ENCODE results near the gene TUBE1. TPM values are rescaled to one million over a fixed set of nuclear protein-coding genes. Genes with fewer than 3 reads are reported as not detected.
A peak's percentile ranks its signal among the peaks of the same experiment; 100 is the strongest.
"Not testable (repeated sequence)": the region's sequence is repeated elsewhere in the genome, so short reads cannot be mapped to it uniquely, and the experiment has no call there.

The TUBE1 gene
- total and polyA plus RNA-seq, 8 donors: 7.6 to 17.7 (median 9.7) TPM

DNA sequence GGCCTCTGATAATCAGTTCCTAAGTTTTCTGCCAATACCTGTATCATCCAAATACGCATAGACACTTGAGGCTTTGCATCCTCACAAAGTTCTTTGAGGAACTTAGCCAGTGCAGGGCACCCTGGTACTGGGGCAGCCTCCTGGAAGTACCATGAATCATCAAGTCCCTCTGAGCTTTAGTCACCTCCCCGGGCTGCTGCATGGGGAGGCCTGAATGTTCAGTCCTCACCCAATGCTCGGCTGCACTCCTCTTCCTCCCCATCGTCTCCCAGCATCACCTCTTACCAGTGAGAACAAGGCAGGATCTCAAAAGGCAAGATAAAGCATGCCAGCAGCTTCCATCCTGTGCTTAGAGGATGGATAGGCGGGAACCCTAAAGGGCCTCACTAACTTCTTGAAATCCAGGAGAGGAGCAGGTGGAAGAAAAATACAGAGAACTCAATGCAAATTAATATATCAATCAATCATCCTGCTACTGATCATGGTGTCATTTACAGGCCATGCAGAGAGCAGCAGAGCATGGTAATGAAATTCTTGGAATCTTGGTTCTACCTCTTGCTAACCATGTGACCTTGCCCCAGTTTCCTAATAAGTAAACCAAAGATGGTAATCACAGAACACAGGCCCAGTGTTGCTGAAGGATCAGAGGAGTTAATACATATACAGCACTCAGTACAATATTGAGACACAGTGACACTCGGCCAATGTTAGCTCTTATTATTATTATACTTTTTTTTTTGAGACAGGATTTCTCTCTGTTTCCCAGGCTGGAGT, 38.1 kb downstream of the TUBE1 start:
- H3K27ac ChIP-seq: no peak overlapping the region
- no peak for ATAC-seq
- intact Hi-C loops (cut with DNase I): no loop called here
- DNase-seq: no peak
- no peak for TF ChIP-seq CTCF (IDR thresholded peaks at IDR 0.05)
- peaks cover 0 to 4% (median 0%) of the 10 kb centered on the region in 3 donors for H3K4me1 ChIP-seq
- no peak for FAIRE-seq
- no peaks in the 10 kb centered on the region for H3K36me3 ChIP-seq
- H3K4me3 ChIP-seq: no peak overlapping the region
- WGBS, 2 donors: 71 to 72% methylated on average over 6 of the region's 6 CpGs
- no peaks in the 10 kb centered on the region for H3K9me3 ChIP-seq
- H3K27me3 ChIP-seq: no peaks in the 10 kb centered on the region

GRCh38 chr6:112047523-112047922, 39.8 kb downstream of the TUBE1 start:
- H3K27ac ChIP-seq; DNase-seq; H3K4me1 ChIP-seq; intact Hi-C loops (cut with DNase I); FAIRE-seq; H3K4me3 ChIP-seq; H3K27me3 ChIP-seq; H3K36me3 ChIP-seq; H3K9me3 ChIP-seq; ATAC-seq: not testable (repeated sequence)
- 87 to 93% methylated on average over 22 to 25 of the region's 25 CpGs for WGBS, 2 donors

GRCh38 chr6:112044856-112045255, 42.4 kb downstream of the TUBE1 start:
- 23 to 25% methylated on average over 3 of the region's 3 CpGs for WGBS, 2 donors
- ATAC-seq (peak in 1 of 4 donors; percentile 6), DNase-seq (no peak), FAIRE-seq (no peak)
- Histone ChIP-seq H3K4me1 (peaks cover 0 to 6% (median 4%) of the 10 kb centered on the region in 3 donors), H3K27ac (peak overlapping the region in 2 of 4 donors; percentile 12 to 20), H3K27me3 (no peaks in the 10 kb centered on the region), H3K9me3 (no peaks in the 10 kb centered on the region), H3K4me3 (no peak overlapping the region), H3K36me3 (no peaks in the 10 kb centered on the region)
- intact Hi-C loops (cut with DNase I): no loop called here
- TF ChIP-seq CTCF (IDR thresholded peaks at IDR 0.05): no peak

DNA sequence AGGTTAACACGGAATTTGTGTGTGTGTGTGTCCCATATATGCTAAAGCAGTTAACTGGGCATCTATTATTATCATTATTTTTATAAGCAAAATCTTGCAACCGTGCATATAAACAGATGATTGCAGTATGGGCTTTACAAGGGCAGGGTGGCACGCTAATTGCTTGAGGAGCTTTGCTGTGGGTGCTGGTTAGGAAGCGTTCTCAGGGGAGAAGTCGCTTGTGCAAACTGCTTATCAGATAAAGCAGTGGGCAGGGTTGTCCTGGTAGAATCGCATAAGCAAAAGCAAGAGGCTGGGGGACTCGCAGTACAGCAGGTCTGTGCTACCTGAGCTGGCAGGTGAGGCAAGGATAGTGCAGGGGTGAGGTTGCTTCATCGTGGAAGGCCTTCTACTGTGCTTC, 43.1 kb downstream of the TUBE1 start:
- H3K36me3 ChIP-seq: no peaks in the 10 kb centered on the region
- WGBS, 2 donors: 53 to 59% methylated on average over 8 of the region's 8 CpGs
- no peak for FAIRE-seq

More for the DNA sequence above, 43.1 kb downstream of the TUBE1 start:
- DNase-seq (no peak), ATAC-seq (no peak)
- no peak for TF ChIP-seq CTCF (IDR thresholded peaks at IDR 0.05)
- intact Hi-C loops (cut with DNase I): no loop called here
- Histone ChIP-seq H3K27ac (peak overlapping the region in 1 of 4 donors; percentile 12), H3K4me1 (peaks cover 0 to 6% (median 4%) of the 10 kb centered on the region in 3 donors), H3K9me3 (no peaks in the 10 kb centered on the region), H3K27me3 (no peaks in the 10 kb centered on the region), H3K4me3 (no peak overlapping the region)
